Psoas muscle (tissue), 8 donors: Measurements from ENCODE around the gene GPAT2. TPM values are rescaled to one million over a fixed set of nuclear protein-coding genes. Genes with fewer than 3 reads are reported as not detected.

ENCODE experiments used
- ATAC-seq, 4 donors: fragments of 200-7000 bp; cut with Tn5 transposase; one replicate each; pipeline ENCODE4 v1.9.1; 2020; ENCODE audit warnings: moderate library complexity in 3 of 4, mild to moderate bottlenecking in 2 of 4
- DNase-seq, 2 donors: peaks; one replicate each; pipeline ENCODE4 v3.0.0-alpha.2; 2020
- H3K27ac ChIP-seq: fragments of 200-600 bp; one replicate; pipeline ENCODE4 v1.8.0; 2022
- H3K27me3 ChIP-seq, 3 donors: fragments of 200-600 bp in 1 of 3; one replicate each; pipeline versions ENCODE4 v1.6.1 to v1.8.0; 2013 to 2022; ENCODE audit warnings: low read length in 2 of 3, mild to moderate bottlenecking in 2 of 3, moderate library complexity in 1 of 3; ENCODE audit not compliant: insufficient read depth in 3 of 3
- H3K36me3 ChIP-seq, 2 donors: fragments of 200-600 bp in 1 of 2; one replicate each; pipeline versions ENCODE4 v1.6.1 to v1.8.0; 2013 to 2022; ENCODE audit warnings: low read depth in 1 of 2, mild to moderate bottlenecking in 1 of 2, moderate library complexity in 1 of 2; ENCODE audit not compliant: insufficient read depth in 1 of 2
- H3K4me1 ChIP-seq: fragments of 200-600 bp; one replicate; pipeline ENCODE4 v1.8.0; 2022
- H3K4me3 ChIP-seq: fragments of 200-600 bp; one replicate; pipeline ENCODE4 v1.8.0; 2022; ENCODE audit warnings: mild to moderate bottlenecking
- H3K9me3 ChIP-seq: fragments of 200-600 bp; one replicate; pipeline ENCODE4 v1.8.0; 2022
- CTCF ChIP-seq: fragments of 200-600 bp; IDR thresholded peaks from one replicate; pipeline ENCODE4 v1.8.0; 2022; ENCODE audit warnings: antibody characterized with exemption
- WGBS, 3 donors: extraction: QIAGEN DNeasy Blood & Tissue Kit; methylation state at CpG; one replicate each; pipeline versions ENCODE4 v1.1.6 to v1.1.7; 2013; 5-methylcytosine and 5-hydroxymethylcytosine counted together
- intact Hi-C, 2 donors: fragments of 100-400 bp; cut with DNase I; formaldehyde crosslinking; loops; one replicate each; pipeline versions ENCODE4 v1.11.0 to v1.14.2; 2022
- polyA plus RNA-seq, 3 donors: library from polyadenylated mRNA; stranded (reverse); fragments of 200-250 nt; gene quantifications; one replicate each; pipeline ENCODE4 v1.2.3, GENCODE V29; 2013
- total RNA-seq, 4 donors: library from RNA; stranded (reverse); fragmentation: NEBNext Ultra II Directional in 2 of 4; extraction: Animal tissue kit (Norgen Biotek cat#: 25700) in 2 of 4; gene quantifications; one replicate each; pipeline versions ENCODE4 v1.2.1 to v1.2.4, GENCODE V29; 2021 to 2023
- donor health status: healthy with polysubstance abuse.
- donor health status: DM: no; HTN: no; CAD: no; lungs with moderate emphysema.
- donor health status: Bipolar disorder and iron deficiency.
- donor health status: healthy.
- donor health status: DM: yes; HTN: yes; CAD: no.
- donor health status: DM: no; HTN: no; CAD: no.
- donor health status: DM: no; HTN: no; CAD: no.
- donor health status: DM: yes; HTN: yes; CAD: no.

Gene GPAT2
- total and polyA plus RNA-seq, 7 donors, result 3.2 to 7.8 (median 6.4) TPM

DNA sequence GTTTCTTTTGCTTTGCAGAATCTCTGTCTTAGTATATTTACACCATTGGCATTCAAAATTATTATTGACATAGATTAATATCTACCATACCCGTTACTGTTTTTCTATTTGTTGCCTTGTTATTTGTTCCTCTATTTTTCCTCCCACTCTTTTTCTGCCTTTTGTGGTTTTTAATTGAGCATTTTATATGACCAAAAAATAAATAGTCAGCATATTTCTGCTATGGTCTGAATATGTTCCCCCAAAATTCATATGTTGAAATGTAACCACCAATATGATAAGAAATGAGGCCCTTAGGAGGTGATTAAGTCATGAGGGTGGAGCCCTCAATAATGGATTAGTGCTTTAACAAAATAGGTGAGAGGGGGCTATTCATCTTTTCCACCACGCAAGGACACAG is 46.3 kb upstream of the GPAT2 start:
- TF ChIP-seq CTCF, result no peak
- H3K27ac ChIP-seq, result no peak overlapping the region

DNA sequence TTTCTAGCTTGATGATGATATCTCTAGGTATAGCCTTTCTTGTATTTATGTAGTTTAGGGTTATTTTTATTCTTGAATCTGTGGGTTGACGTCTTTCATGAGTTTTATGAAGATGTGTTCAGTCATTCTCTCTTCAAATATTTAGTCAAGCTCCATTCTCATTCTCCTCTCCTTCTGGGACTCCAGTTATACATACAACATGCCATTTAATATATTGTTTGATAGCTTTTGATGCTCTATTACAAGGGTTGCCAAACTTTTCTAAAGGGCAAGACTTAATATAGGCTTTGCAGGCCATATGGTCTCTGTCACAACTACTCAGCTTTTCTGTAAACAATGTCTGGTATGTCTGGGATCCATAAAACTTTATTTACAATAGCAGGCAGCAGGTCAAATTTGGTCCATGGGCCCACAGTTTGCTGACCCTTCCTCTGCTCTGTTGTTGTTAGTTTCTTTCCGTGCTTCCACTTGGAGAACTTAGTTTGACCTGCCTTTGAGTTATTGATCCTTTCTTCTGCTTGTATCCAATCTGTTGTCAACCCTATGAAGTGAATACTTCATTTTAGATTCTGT is 40.6 kb upstream of the GPAT2 start:
- WGBS, 3 donors, result 79 to 86% (median 81%) methylated on average over 2 of the region's 2 CpGs
- intact Hi-C loops, result no loop called here
- H3K36me3 ChIP-seq, result no peaks in the 10 kb centered on the region
- H3K9me3 ChIP-seq, result peaks cover 19% of the 10 kb centered on the region
- no peak overlapping the region for H3K27ac ChIP-seq
- no peak for TF ChIP-seq CTCF
- no peaks in the 10 kb centered on the region for H3K27me3 ChIP-seq
- ATAC-seq, result no peak
- H3K4me1 ChIP-seq, result no peaks in the 10 kb centered on the region
- no peak overlapping the region for H3K4me3 ChIP-seq
- DNase-seq, result no peak

More for the DNA sequence above, 46.3 kb upstream of the GPAT2 start:
- no peak for ATAC-seq
- no peak for DNase-seq
- WGBS, 3 donors, result 92 to 98% (median 96%) methylated on average over 2 of the region's 2 CpGs
- intact Hi-C loops, result no loop called here
- Histone ChIP-seq H3K27me3 (no peaks in the 10 kb centered on the region), H3K9me3 (peaks cover 10% of the 10 kb centered on the region), H3K36me3 (no peaks in the 10 kb centered on the region), H3K4me1 (peaks cover 12% of the 10 kb centered on the region), H3K4me3 (no peak overlapping the region)

- Histone ChIP-seq H3K9me3 (peaks cover 19% of the 10 kb centered on the region), H3K27me3 (no peaks in the 10 kb centered on the region), H3K4me3 (no peak overlapping the region), H3K36me3 (no peaks in the 10 kb centered on the region), H3K4me1 (no peaks in the 10 kb centered on the region), H3K27ac (no peak overlapping the region)
- WGBS, 3 donors, result 61 to 71% (median 67%) methylated on average over 6 of the region's 6 CpGs
- no peak for DNase-seq
- no peak for TF ChIP-seq CTCF
- intact Hi-C loops, result no loop called here
- no peak for ATAC-seq
Observed at GRCh38 chr2:96074156-96074555, 39.4 kb upstream of the GPAT2 start.

- no peak overlapping the region for H3K27ac ChIP-seq
- 70 to 79% (median 70%) methylated on average over 7 of the region's 7 CpGs for WGBS, 3 donors
- intact Hi-C loops, result no loop called here
Observed at GRCh38 chr2:96073170-96073775, 38.6 kb upstream of the GPAT2 start.

More at GRCh38 chr2:96073170-96073775, 38.6 kb upstream of the GPAT2 start:
- no peaks in the 10 kb centered on the region for H3K36me3 ChIP-seq
- TF ChIP-seq CTCF, result no peak
- no peaks in the 10 kb centered on the region for H3K27me3 ChIP-seq
- ATAC-seq, result no peak
- H3K4me3 ChIP-seq, result no peak overlapping the region
- H3K4me1 ChIP-seq, result no peaks in the 10 kb centered on the region
- DNase-seq, result no peak
- H3K9me3 ChIP-seq, result peaks cover 19% of the 10 kb centered on the region
